CD4-positive, alpha-beta T cell (primary cell): ENCODE results near the gene AADACL4. TPM values are rescaled to one million over a fixed set of nuclear protein-coding genes. Genes with fewer than 3 reads are reported as not detected.

ENCODE experiments used
- ATAC-seq: fragments of 200-7000 bp; cut with Tn5 transposase; one replicate; pipeline ENCODE4 v1.10.0; 2022; ENCODE audit warnings: mild to moderate bottlenecking; ENCODE audit not compliant: poor library complexity
- CTCF ChIA-PET: fragments of 350-600 bp; sonication (Branson Sonifier 250); formaldehyde crosslinking; loops from one replicate; lab custom pipeline; 2021; ENCODE audit warnings: antibody characterized with exemption, inconsistent platforms; lab: Charles Lee
- POLR2A ChIA-PET: fragments of 350-600 bp; sonication (Branson Sonifier 250); formaldehyde crosslinking; loops from one replicate; lab custom pipeline; 2021; ENCODE audit warnings: antibody characterized with exemption, inconsistent platforms; lab: Charles Lee
- DNase-seq, 14 experiments: peaks; one replicate each; pipeline ENCODE4 v3.0.0-alpha.2; 2013 to 2020; ENCODE audit warnings: mixed read lengths in 2 of 14
- H3K27ac ChIP-seq, 2 donors: one replicate each; pipeline versions ENCODE4 v1.5.1 to v1.7.0; 2013; ENCODE audit warnings: low read length in 2 of 2, low read depth in 1 of 2, mild to moderate bottlenecking in 1 of 2
- H3K27me3 ChIP-seq, 2 experiments: 1 replicate in 1 of 2; 2 replicates in 1 of 2; pipeline versions ENCODE4 v1.6.1 to v1.7.0; 2013; ENCODE audit warnings: low read length in 2 of 2, control low read depth in 1 of 2, mild to moderate bottlenecking in 1 of 2, moderate library complexity in 1 of 2; ENCODE audit not compliant: insufficient read depth in 2 of 2, control insufficient read depth in 1 of 2
- H3K36me3 ChIP-seq: one replicate; pipeline ENCODE4 v1.6.1; 2013; ENCODE audit warnings: low read length, control low read depth; ENCODE audit not compliant: insufficient read depth
- H3K4me1 ChIP-seq: one replicate; pipeline ENCODE4 v1.6.1; 2013; ENCODE audit warnings: low read length, control low read depth; ENCODE audit not compliant: insufficient read depth
- H3K4me3 ChIP-seq: one replicate; pipeline ENCODE4 v1.5.1; 2013; ENCODE audit warnings: mild to moderate bottlenecking, low read length, moderate library complexity
- H3K9me3 ChIP-seq, 2 experiments: 1 replicate in 1 of 2; 2 replicates in 1 of 2; pipeline versions ENCODE4 v1.6.1 to v1.7.0; 2013; ENCODE audit warnings: low read length in 2 of 2, mild to moderate bottlenecking in 2 of 2, control low read depth in 1 of 2, moderate library complexity in 1 of 2; ENCODE audit not compliant: control insufficient read depth in 1 of 2, insufficient read depth in 1 of 2
- H3K27ac Mint-ChIP-seq: one replicate; pipeline ENCODE4 v1.8.0; 2020; ENCODE audit warnings: mixed read lengths
- H3K27me3 Mint-ChIP-seq: one replicate; pipeline ENCODE4 v1.8.0; 2021; ENCODE audit warnings: mixed read lengths
- H3K36me3 Mint-ChIP-seq: one replicate; pipeline ENCODE4 v1.8.0; 2021; ENCODE audit warnings: low read depth, mixed read lengths
- H3K4me1 Mint-ChIP-seq: one replicate; pipeline ENCODE4 v1.8.0; 2021; ENCODE audit warnings: low read depth, mixed read lengths
- H3K4me3 Mint-ChIP-seq: one replicate; pipeline ENCODE4 v1.8.0; 2020; ENCODE audit warnings: mild to moderate bottlenecking, mixed read lengths
- H3K9me3 Mint-ChIP-seq: one replicate; pipeline ENCODE4 v1.8.0; 2020; ENCODE audit warnings: mixed read lengths
- intact Hi-C, 2 experiments: fragments of 100-400 bp; cut with DNase I in 1 of 2; cut with micrococcal nuclease in 1 of 2; formaldehyde crosslinking; loops; one replicate each; pipeline versions ENCODE4 v1.15.1 to v1.9.0; 2023 to 2025; cut with DNase I, micrococcal nuclease
- total RNA-seq, 174 experiments: library from RNA in 2 of 174; stranded (reverse) in 2 of 174; gene quantifications; one replicate each; pipeline ENCODE4 v1.2.3 and lab custom pipeline; 2021 to 2026
- TF ChIP-seq, protein P1 (sequence below): fragments of 200-600 bp; IDR thresholded peaks from one replicate; pipeline ENCODE4 v1.8.0; 2022; ENCODE audit warnings: antibody characterized with exemption, mild to moderate bottlenecking

Gene AADACL4
- total RNA-seq, 2 experiments from 2014 or later, result not detected

DNA sequence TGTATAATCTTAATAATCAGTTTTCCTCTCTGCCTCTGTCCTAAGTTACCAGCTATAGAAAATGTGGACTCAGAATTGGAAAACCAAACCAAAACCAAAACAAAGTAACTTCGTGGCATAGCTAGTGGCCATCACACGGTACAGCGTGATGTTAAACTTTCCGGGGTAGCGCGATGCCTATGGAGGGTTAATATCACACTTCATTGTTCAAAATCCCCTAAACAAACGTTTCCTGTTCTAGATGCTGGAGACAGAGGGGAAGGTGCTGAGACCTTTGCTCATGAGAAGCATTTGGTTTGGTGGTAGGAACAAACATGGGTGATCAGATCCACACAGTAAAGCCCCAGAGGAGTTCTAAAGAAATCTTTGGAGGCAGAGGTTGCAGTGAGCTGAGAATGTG is 4.9 kb downstream of the AADACL4 start:
- POLR2A ChIA-PET, result no interaction called here
- H3K27ac Mint-ChIP-seq, result no peak overlapping the region
- CTCF ChIA-PET, result no interaction called here

DNA sequence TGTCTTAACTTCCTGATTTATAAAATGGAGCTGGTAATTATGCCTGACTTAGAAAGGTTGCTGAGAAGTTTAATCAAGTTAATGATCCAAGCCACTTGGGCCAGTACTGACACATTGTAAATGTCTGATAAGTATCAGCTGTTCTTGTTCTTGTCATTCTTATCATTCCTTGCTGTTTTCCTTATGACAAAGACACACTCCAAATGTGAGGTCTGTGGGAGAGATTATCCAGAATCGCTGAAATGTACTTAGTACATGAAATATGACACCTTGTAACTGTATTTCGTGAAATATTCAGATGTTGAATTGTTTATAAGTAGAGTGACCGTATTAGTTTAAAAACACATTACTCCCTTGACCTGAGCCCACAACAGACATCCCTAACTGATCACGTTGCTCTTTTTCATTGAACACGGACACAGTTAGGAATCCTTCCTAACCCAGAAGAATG is 6.1 kb downstream of the AADACL4 start:
- H3K9me3 ChIP-seq, result no peaks in the 10 kb centered on the region
- peaks cover 4 to 5% of the 10 kb centered on the region in 2 experiments for H3K27me3 ChIP-seq
- DNase-seq (no peak), ATAC-seq (no peak)
- H3K4me3 ChIP-seq, result no peak overlapping the region
- H3K27ac ChIP-seq, result no peak overlapping the region
- intact Hi-C loops, result loop anchor here in 1 of 2 experiments (10.0 kb wide), 1 partner anchor 535 kb away; no protein-coding TSS in a partner anchor
- Mint-ChIP-seq H3K9me3 (no peaks in the 10 kb centered on the region), H3K36me3 (no peaks in the 10 kb centered on the region), H3K4me1 (no peaks in the 10 kb centered on the region), H3K27ac (no peak overlapping the region), H3K27me3 (peaks cover 29% of the 10 kb centered on the region), H3K4me3 (no peak overlapping the region)
- TF ChIP-seq, protein P1, sequence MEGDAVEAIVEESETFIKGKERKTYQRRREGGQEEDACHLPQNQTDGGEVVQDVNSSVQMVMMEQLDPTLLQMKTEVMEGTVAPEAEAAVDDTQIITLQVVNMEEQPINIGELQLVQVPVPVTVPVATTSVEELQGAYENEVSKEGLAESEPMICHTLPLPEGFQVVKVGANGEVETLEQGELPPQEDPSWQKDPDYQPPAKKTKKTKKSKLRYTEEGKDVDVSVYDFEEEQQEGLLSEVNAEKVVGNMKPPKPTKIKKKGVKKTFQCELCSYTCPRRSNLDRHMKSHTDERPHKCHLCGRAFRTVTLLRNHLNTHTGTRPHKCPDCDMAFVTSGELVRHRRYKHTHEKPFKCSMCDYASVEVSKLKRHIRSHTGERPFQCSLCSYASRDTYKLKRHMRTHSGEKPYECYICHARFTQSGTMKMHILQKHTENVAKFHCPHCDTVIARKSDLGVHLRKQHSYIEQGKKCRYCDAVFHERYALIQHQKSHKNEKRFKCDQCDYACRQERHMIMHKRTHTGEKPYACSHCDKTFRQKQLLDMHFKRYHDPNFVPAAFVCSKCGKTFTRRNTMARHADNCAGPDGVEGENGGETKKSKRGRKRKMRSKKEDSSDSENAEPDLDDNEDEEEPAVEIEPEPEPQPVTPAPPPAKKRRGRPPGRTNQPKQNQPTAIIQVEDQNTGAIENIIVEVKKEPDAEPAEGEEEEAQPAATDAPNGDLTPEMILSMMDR, result no peak
- H3K4me1 ChIP-seq, result no peaks in the 10 kb centered on the region
- ChIA-PET CTCF (no interaction called here), POLR2A (no interaction called here)
- no peaks in the 10 kb centered on the region for H3K36me3 ChIP-seq

More for the DNA sequence above, 4.9 kb downstream of the AADACL4 start:
- intact Hi-C loops, result no loop called here
- H3K36me3 ChIP-seq, result no peaks in the 10 kb centered on the region
- Mint-ChIP-seq H3K27me3 (peaks cover 29% of the 10 kb centered on the region), H3K4me3 (no peak overlapping the region), H3K9me3 (no peaks in the 10 kb centered on the region), H3K4me1 (no peaks in the 10 kb centered on the region), H3K36me3 (no peaks in the 10 kb centered on the region)
- H3K4me3 ChIP-seq, result no peak overlapping the region
- ATAC-seq (no peak), DNase-seq (no peak)
- H3K4me1 ChIP-seq, result no peaks in the 10 kb centered on the region
- TF ChIP-seq, protein P1, result no peak
- no peaks in the 10 kb centered on the region for H3K9me3 ChIP-seq
- no peak overlapping the region for H3K27ac ChIP-seq
- peaks cover 4 to 5% of the 10 kb centered on the region in 2 experiments for H3K27me3 ChIP-seq

DNA sequence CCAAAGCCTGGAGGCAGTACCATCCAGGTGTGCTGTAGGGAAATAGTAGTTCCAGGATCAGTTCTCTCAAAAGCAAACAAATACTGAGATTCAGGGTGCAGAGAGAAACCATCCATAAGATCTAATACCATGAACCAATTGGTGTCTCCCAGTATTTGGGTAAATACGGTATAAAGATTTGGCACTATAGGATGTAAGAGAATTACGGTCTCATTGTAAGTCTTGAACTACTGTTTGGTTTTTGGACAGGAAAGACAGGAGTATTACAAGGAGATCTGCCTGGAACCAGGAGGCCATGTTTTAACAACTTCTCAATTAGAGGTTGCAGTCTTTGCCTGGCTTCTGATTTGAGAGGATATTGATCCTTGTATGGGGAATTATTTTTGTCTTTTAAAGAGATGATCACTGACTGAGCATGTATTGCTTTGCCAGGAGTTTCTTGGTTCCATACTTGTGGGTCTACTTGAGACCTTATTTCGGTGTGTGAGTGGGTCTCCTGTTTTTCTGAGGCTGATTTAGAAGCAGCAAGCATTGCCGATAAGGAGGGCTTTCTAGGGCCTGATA is 10.2 kb downstream of the AADACL4 start:
- no peak overlapping the region for H3K4me3 Mint-ChIP-seq
- peaks cover 3% of the 10 kb centered on the region for H3K4me1 ChIP-seq
- peaks cover 3% of the 10 kb centered on the region for H3K4me1 Mint-ChIP-seq
- peaks cover 23% of the 10 kb centered on the region for H3K27me3 Mint-ChIP-seq
- ATAC-seq, result no peak
- H3K36me3 ChIP-seq, result no peaks in the 10 kb centered on the region
- TF ChIP-seq, protein P1, result no peak
- intact Hi-C loops, result loop anchor here in 1 of 2 experiments (10.0 kb wide), 1 partner anchor 539 kb away; no protein-coding TSS in a partner anchor
- ChIA-PET POLR2A (no interaction called here), CTCF (no interaction called here)
- H3K27ac Mint-ChIP-seq, result no peak overlapping the region
- no peak overlapping the region for H3K27ac ChIP-seq
- H3K27me3 ChIP-seq, result no peaks in the 10 kb centered on the region
- no peaks in the 10 kb centered on the region for H3K9me3 Mint-ChIP-seq
- no peak for DNase-seq
- H3K4me3 ChIP-seq, result no peak overlapping the region
- no peaks in the 10 kb centered on the region for H3K9me3 ChIP-seq
- no peaks in the 10 kb centered on the region for H3K36me3 Mint-ChIP-seq
